ENCODE results near the gene TRPM2. TPM values are rescaled to one million over a fixed set of nuclear protein-coding genes. Genes with fewer than 3 reads are reported as not detected.

TRPM2 gene
- total and polyA plus RNA-seq, 2 donors (not counting 3 experiments of a cell fraction or from before 2014, with no cell fraction given) = not detected

- TF ChIP-seq POLR2A (IDR thresholded peaks at IDR 0.05; ENCODE audit: low read depth, low read length) (no peak), EZH2 (IDR thresholded peaks at IDR 0.05; ENCODE audit: borderline replicate concordance, low read depth, low read length, severe bottlenecking) (no peak), GATA2 (IDR thresholded peaks at IDR 0.05; ENCODE audit: insufficient read depth, insufficient read length, low read depth, low read length) (no peak), CTCF (IDR thresholded peaks at IDR 0.05; ENCODE audit: extremely low read depth in 1 of 2, insufficient read depth in 1 of 2, low read depth in 1 of 2, low read length in 2 of 2) (no peak), POLR2AphosphoS5 (IDR thresholded peaks at IDR 0.05; ENCODE audit: insufficient read depth, low read depth, low read length) (no peak), JUN (IDR thresholded peaks at IDR 0.05; ENCODE audit: borderline replicate concordance, insufficient read depth, insufficient read length, low read depth) (no peak), FOS (IDR thresholded peaks at IDR 0.05; ENCODE audit: borderline replicate concordance, insufficient read depth, low read length) (no peak), MAX (IDR thresholded peaks at IDR 0.05; ENCODE audit: insufficient read depth, insufficient read length) (no peak), MYC (IDR thresholded peaks at IDR 0.05; ENCODE audit: low read depth, low read length) (no peak)
- no peaks in the 10 kb centered on the region for H3K4me1 ChIP-seq (ENCODE audit: control insufficient read depth, extremely low read depth, insufficient read depth, low read length)
- H3K4me3 ChIP-seq (replicated peaks in 1 of 3; ENCODE audit: insufficient read depth in 1 of 3, low read depth in 1 of 3, low read length in 3 of 3) = no peak overlapping the region
- no peak overlapping the region for H3K9ac ChIP-seq (replicated peaks; ENCODE audit: extremely low read depth, insufficient read depth, low read length)
- intact Hi-C loops (cut with micrococcal nuclease) (loop anchor here (10.0 kb wide), 1 partner anchor 105 kb away; no protein-coding TSS in a partner anchor), dilution Hi-C loops (cut with MboI; ENCODE audit: extremely low pct_ligation_motif_present, low sequenced_read_pairs) (no loop called here)
- no peak overlapping the region for H3K4me2 ChIP-seq (ENCODE audit: insufficient read depth, low read length)
- FAIRE-seq (no peak), DNase-seq (ENCODE audit: low read depth, low spot score) (no peak)
- H3K9me3 ChIP-seq (replicated peaks; ENCODE audit: control insufficient read depth, insufficient read depth, low read length) = no peaks in the 10 kb centered on the region
- no peaks in the 10 kb centered on the region for H3K9me1 ChIP-seq (replicated peaks; ENCODE audit: control insufficient read depth, extremely low read depth, insufficient read depth, low read length)
- ChIA-PET CTCF (no interaction called here), POLR2A (no interaction called here)
- H3K79me2 ChIP-seq (ENCODE audit: control insufficient read depth, insufficient read depth, low read length) = no peaks in the 10 kb centered on the region
- no TSS peak for BruUV-seq (replicated peaks)
- H3K27me3 ChIP-seq (ENCODE audit: control insufficient read depth in 2 of 2, insufficient read depth in 2 of 2, low read length in 2 of 2) = peaks cover 0 to 3% of the 10 kb centered on the region in 2 experiments
- H3K27ac ChIP-seq (ENCODE audit: insufficient read depth, low read depth, low read length) = no peak overlapping the region
- no peaks in the 10 kb centered on the region for H4K20me1 ChIP-seq (replicated peaks; ENCODE audit: control insufficient read depth, extremely low read depth, insufficient read depth, low read length)
- no peaks in the 10 kb centered on the region for H3K36me3 ChIP-seq (ENCODE audit: control insufficient read depth in 2 of 2, extremely low read depth in 1 of 2, insufficient read depth in 2 of 2, low read length in 2 of 2)
- no peak overlapping the region for H2AFZ ChIP-seq (ENCODE audit: low read depth, low read length)
These were observed 96.3 kb downstream of the TRPM2 start for GRCh38 chr21:44449473-44450363.

Measured in endothelial cell of umbilical vein (primary cell).